HCT116 (cell line): Measurements from ENCODE around the gene TPK1. TPM values are rescaled to one million over a fixed set of nuclear protein-coding genes. Genes with fewer than 3 reads are reported as not detected.

Experiments used
- ATAC-seq: fragments of 200-7000 bp; cut with Tn5 transposase; 2 replicates; pipeline ENCODE4 v1.9.1; 2020; ENCODE audit warnings: mild to moderate bottlenecking, moderate library complexity
- BruUV-seq: library from RNA; stranded (reverse); fragments of 400-500 nt; replicated peaks from 2 replicates; lab custom pipeline; 2021; lab: Mats Ljungman, UMichigan
- CTCF ChIA-PET: fragments of 300-600 bp; sonication (Branson Sonifier 250); formaldehyde crosslinking; loops from one replicate; lab custom pipeline; 2021; ENCODE audit warnings: antibody characterized with exemption; lab: Charles Lee
- POLR2A ChIA-PET: fragments of 300-600, 350-600 bp; sonication (Branson Sonifier 250); formaldehyde crosslinking; loops from one replicate; lab custom pipeline; 2021; ENCODE audit warnings: antibody characterized with exemption; lab: Charles Lee
- RAD21 ChIA-PET, 2 experiments: fragments of 300-600 bp; sonication (Branson Sonifier 250); formaldehyde crosslinking; loops; one replicate each; lab custom pipeline; 2023; ENCODE audit warnings: low total read pairs in 2 of 2; ENCODE audit not compliant: uncharacterized antibody in 2 of 2, unreplicated experiment in 2 of 2, low non-redundant PET in 1 of 2; lab: Charles Lee
- DNase-seq: peaks from one replicate; pipeline ENCODE4 v3.0.0-alpha.2; 2010; ENCODE audit warnings: low read depth, low spot score
- H2AFZ ChIP-seq: fragments of 200-600 bp; shearing (Covaris generic), sonication (generic); 2 replicates; pipeline ENCODE4 v1.6.1; 2017; ENCODE audit warnings: low read depth, mixed run types, mixed read lengths, antibody characterized with exemption, low read length; ENCODE audit not compliant: poor library complexity, severe bottlenecking
- H3K27ac ChIP-seq: 2 replicates; pipeline ENCODE4 v1.5.1; 2012; ENCODE audit warnings: low read depth, low read length
- H3K27me3 ChIP-seq: fragments of 200-600 bp; sonication (generic); 2 replicates; pipeline ENCODE4 v1.6.1; 2016; ENCODE audit warnings: mixed run types, low read length, mixed read lengths; ENCODE audit not compliant: insufficient read depth
- H3K36me3 ChIP-seq, 2 experiments: fragments of 200-500 bp in 1 of 2; fragments of 200-600 bp in 1 of 2; sonication (Bioruptor generic) in 1 of 2; sonication (generic) in 1 of 2; 2 replicates each; pipeline versions ENCODE4 v1.5.1 to v1.6.1; 2014 to 2016; ENCODE audit warnings: low read length in 2 of 2, inconsistent platforms in 1 of 2, mixed read lengths in 1 of 2, mixed run types in 1 of 2; ENCODE audit not compliant: insufficient read depth in 2 of 2, control insufficient read depth in 1 of 2
- H3K4me1 ChIP-seq, 2 experiments: fragments of 200-600 bp in 1 of 2; sonication (generic) in 1 of 2; 2 replicates each; pipeline versions ENCODE4 v1.5.1 to v1.6.1; 2012 to 2017; ENCODE audit warnings: low read length in 2 of 2, inconsistent platforms in 1 of 2, mild to moderate bottlenecking in 1 of 2, mixed read lengths in 1 of 2, mixed run types in 1 of 2, moderate library complexity in 1 of 2; ENCODE audit not compliant: insufficient read depth in 2 of 2, control insufficient read depth in 1 of 2
- H3K4me2 ChIP-seq: fragments of 200-600 bp; sonication (generic); 2 replicates; pipeline ENCODE4 v1.6.1; 2017; ENCODE audit warnings: mixed run types, low read length, mixed read lengths
- H3K4me3 ChIP-seq, 2 experiments: fragments of 200-600 bp in 1 of 2; sonication (generic) in 1 of 2; replicated peaks in 1 of 2; 2 replicates each; pipeline ENCODE4 v1.5.1; 2011 to 2016; ENCODE audit warnings: low read length in 2 of 2, control low read depth in 1 of 2, low read depth in 1 of 2, mild to moderate bottlenecking in 1 of 2, mixed read lengths in 1 of 2, mixed run types in 1 of 2
- H3K79me2 ChIP-seq: fragments of 200-600 bp; sonication (generic); 2 replicates; pipeline ENCODE4 v1.6.1; 2017; ENCODE audit warnings: mild to moderate bottlenecking, mixed run types, low read length, moderate library complexity, mixed read lengths; ENCODE audit not compliant: insufficient read depth
- H3K9ac ChIP-seq: fragments of 200-600 bp; sonication (generic); 2 replicates; pipeline ENCODE4 v1.6.1; 2016; ENCODE audit warnings: low read length, mixed read lengths
- H3K9me2 ChIP-seq: fragments of 200-600 bp; sonication (generic), shearing (Covaris generic); 2 replicates; pipeline ENCODE4 v1.6.1; 2017; ENCODE audit warnings: mixed run types, mild to moderate bottlenecking, moderate library complexity; ENCODE audit not compliant: insufficient read depth
- H3K9me3 ChIP-seq, 2 experiments: fragments of 200-500 bp in 1 of 2; fragments of 200-600 bp in 1 of 2; sonication (Bioruptor generic) in 1 of 2; sonication (generic) in 1 of 2; 2 replicates each; pipeline ENCODE4 v1.6.1; 2014 to 2017; ENCODE audit warnings: low read length in 2 of 2, mixed read lengths in 2 of 2, inconsistent platforms in 1 of 2, low read depth in 1 of 2, mild to moderate bottlenecking in 1 of 2, mixed run types in 1 of 2, moderate library complexity in 1 of 2; ENCODE audit not compliant: control insufficient read depth in 1 of 2, insufficient read depth in 1 of 2
- H4K20me1 ChIP-seq: fragments of 200-600 bp; sonication (generic), shearing (Covaris generic); 2 replicates; pipeline ENCODE4 v1.6.1; 2017; ENCODE audit warnings: mixed run types, mild to moderate bottlenecking, moderate library complexity; ENCODE audit not compliant: insufficient read depth
- CBX3 ChIP-seq: IDR thresholded peaks from 2 replicates; pipeline ENCODE4 v1.6.1; 2012; ENCODE audit warnings: low read depth
- CEBPB ChIP-seq: IDR thresholded peaks from 2 replicates; pipeline ENCODE4 v1.6.1; 2012; ENCODE audit warnings: low read depth
- CTCF ChIP-seq, 3 experiments: fragments of 200-600 bp in 1 of 3; sonication (generic) in 1 of 3; IDR thresholded peaks in 2 of 3; conservative IDR thresholded peaks in 1 of 3; 2 replicates each; pipeline ENCODE4 v1.5.1; 2012 to 2017; ENCODE audit warnings: low read depth in 2 of 3, low read length in 2 of 3, antibody characterized with exemption in 1 of 3, borderline replicate concordance in 1 of 3, control low read depth in 1 of 3, mild to moderate bottlenecking in 1 of 3, mixed read lengths in 1 of 3, mixed run types in 1 of 3, moderate library complexity in 1 of 3; ENCODE audit not compliant: insufficient read depth in 1 of 3
- EZH2 ChIP-seq: fragments of 200-600 bp; sonication (generic); IDR thresholded peaks from 2 replicates; pipeline ENCODE4 v1.6.1; 2017; ENCODE audit warnings: antibody characterized with exemption, mixed run types
- EZH2phosphoT487 ChIP-seq: fragments of 200-600 bp; IDR thresholded peaks from 2 replicates; pipeline ENCODE4 v1.6.1; 2018; ENCODE audit warnings: antibody characterized with exemption, borderline replicate concordance
- FOSL1 ChIP-seq: IDR thresholded peaks from 2 replicates; pipeline ENCODE4 v1.6.1; 2012; ENCODE audit warnings: low read depth
- JUND ChIP-seq: IDR thresholded peaks from 2 replicates; pipeline ENCODE4 v1.6.1; 2012
- POLR2A ChIP-seq: IDR thresholded peaks from 2 replicates; pipeline ENCODE4 v1.7.0; 2011; ENCODE audit warnings: borderline replicate concordance; ENCODE audit not compliant: insufficient read depth, insufficient read length; ENCODE audit errors: extremely low read depth
- POLR2AphosphoS5 ChIP-seq: IDR thresholded peaks from 2 replicates; pipeline ENCODE4 v1.6.1; 2011; ENCODE audit warnings: mild to moderate bottlenecking, low read depth, low read length, moderate library complexity
- REST ChIP-seq: IDR thresholded peaks from 2 replicates; pipeline ENCODE4 v1.6.1; 2012; ENCODE audit warnings: low read depth
- TCF7L2 ChIP-seq: IDR thresholded peaks from 2 replicates; pipeline ENCODE4 v1.7.0; 2011; ENCODE audit warnings: borderline replicate concordance, inconsistent platforms; ENCODE audit not compliant: insufficient read depth, insufficient read length; ENCODE audit errors: extremely low read depth
- ZBTB33 ChIP-seq: IDR thresholded peaks from 2 replicates; pipeline ENCODE4 v1.6.1; 2011; ENCODE audit warnings: mild to moderate bottlenecking, low read length, moderate library complexity; ENCODE audit not compliant: insufficient replicate concordance; ENCODE audit errors: extremely low read depth
- ZFX ChIP-seq: fragments of 450-650 bp; IDR thresholded peaks from 2 replicates; pipeline ENCODE4 v1.6.1; 2017
- ZNF274 ChIP-seq: fragments of 200-500 bp; sonication (Bioruptor generic); IDR thresholded peaks from 2 replicates; pipeline ENCODE4 v1.6.1; 2014; ENCODE audit warnings: mild to moderate bottlenecking, low read depth, low read length, inconsistent platforms
- intact Hi-C: fragments of 100-400 bp; cut with micrococcal nuclease; formaldehyde crosslinking; loops from 2 replicates; pipeline ENCODE4 v1.10.0; 2022
- total RNA-seq: library from RNA; stranded (reverse); gene quantifications from one replicate; pipeline ENCODE4 v1.2.1, GENCODE V29; 2021; ENCODE audit not compliant: unreplicated experiment

The TPK1 gene
- total RNA-seq, 1 experiment from 2014 or later, result 5.4 TPM

- no peak overlapping the region for H3K27ac ChIP-seq
- no peaks in the 10 kb centered on the region for H3K4me1 ChIP-seq
- H3K9me2 ChIP-seq, result no peaks in the 10 kb centered on the region
- CTCF ChIA-PET, result no interaction called here
- no peak for DNase-seq
- RAD21 ChIA-PET, result no interaction called here
- TF ChIP-seq CBX3, result no peak
- no peak for TF ChIP-seq POLR2A
- TF ChIP-seq ZNF274, result no peak
- no peak for TF ChIP-seq CTCF (IDR thresholded peaks at IDR 0.05 in 2 of 3, conservative IDR thresholded peaks at IDR 0.05 in 1 of 3; ENCODE audit: borderline replicate concordance in 1 of 3, insufficient read depth in 1 of 3, low read depth in 2 of 3, low read length in 2 of 3)
- TF ChIP-seq REST, result no peak
- TF ChIP-seq EZH2phosphoT487, result no peak
- no peak for TF ChIP-seq ZBTB33
- TF ChIP-seq TCF7L2, result no peak
- no peak for TF ChIP-seq CEBPB
- TF ChIP-seq EZH2, result no peak
- TF ChIP-seq ZFX, result no peak
- TF ChIP-seq FOSL1, result no peak
- no peak for TF ChIP-seq POLR2AphosphoS5
- no peak for TF ChIP-seq JUND
- TF ChIP-seq, all 23 proteins: peak for 0
- H3K9me3 ChIP-seq, result no peaks in the 10 kb centered on the region
- POLR2A ChIA-PET, result no interaction called here
- no TSS peak for BruUV-seq
- H3K4me2 ChIP-seq, result no peak overlapping the region
- H3K36me3 ChIP-seq, result no peaks in the 10 kb centered on the region
- H3K27me3 ChIP-seq, result no peaks in the 10 kb centered on the region
- intact Hi-C loops, result no loop called here
- no peaks in the 10 kb centered on the region for H3K79me2 ChIP-seq
- no peak overlapping the region for H3K4me3 ChIP-seq
- no peak for ATAC-seq
- no peaks in the 10 kb centered on the region for H4K20me1 ChIP-seq
- no peak overlapping the region for H3K9ac ChIP-seq
- no peak overlapping the region for H2AFZ ChIP-seq
Observed at GRCh38 chr7:144503215-144503614, 332.6 kb downstream of the TPK1 start.
